Measurements from ENCODE around the gene MTHFD2.

GRCh38 chr2:74238879-74239278, 40.5 kb downstream of the MTHFD2 start:
- TF ChIP-seq POLR2AphosphoS5 (IDR thresholded peaks at IDR 0.05; ENCODE audit: borderline replicate concordance, low read depth, low read length), result no peak
- no peak for TF ChIP-seq EZH2 (IDR thresholded peaks at IDR 0.05)

All from SK-N-MC (cell line).